ENCODE results near the gene CLEC2D.
"Not testable (repeated sequence)": the region's sequence is repeated elsewhere in the genome, so short reads cannot be mapped to it uniquely, and the experiment has no call there.

CLEC2D gene

GRCh38 chr12:9661720-9662119, 7.8 kb upstream of the CLEC2D start:
- no peak for DNase-seq

DNA sequence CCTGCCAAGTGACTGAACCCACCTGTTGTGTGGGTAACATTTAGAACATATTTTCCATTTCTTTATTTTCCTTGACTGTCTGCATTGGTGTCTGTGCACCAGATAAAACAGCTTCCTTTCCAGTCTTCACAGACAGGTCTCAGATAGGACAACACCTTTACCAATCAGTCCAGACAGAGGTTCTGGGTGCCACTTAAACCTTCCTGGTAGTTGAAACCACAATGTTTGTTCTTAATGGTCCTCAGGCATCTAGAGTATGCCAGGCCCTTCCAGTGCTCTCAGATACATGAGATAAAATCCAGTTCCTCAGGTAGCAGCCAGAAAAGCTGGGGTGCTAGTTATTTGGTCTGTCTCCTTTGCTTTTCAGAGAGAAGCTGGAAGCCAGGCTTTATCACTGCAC, 7.0 kb upstream of the CLEC2D start:
- no peak for DNase-seq

GRCh38 chr12:9667403-9668160, 1.9 kb upstream of the CLEC2D start:
- DNase-seq: no peak

- no peak for DNase-seq
Observed at GRCh38 chr12:9668161-9669018, 1.1 kb upstream of the CLEC2D start.

DNA sequence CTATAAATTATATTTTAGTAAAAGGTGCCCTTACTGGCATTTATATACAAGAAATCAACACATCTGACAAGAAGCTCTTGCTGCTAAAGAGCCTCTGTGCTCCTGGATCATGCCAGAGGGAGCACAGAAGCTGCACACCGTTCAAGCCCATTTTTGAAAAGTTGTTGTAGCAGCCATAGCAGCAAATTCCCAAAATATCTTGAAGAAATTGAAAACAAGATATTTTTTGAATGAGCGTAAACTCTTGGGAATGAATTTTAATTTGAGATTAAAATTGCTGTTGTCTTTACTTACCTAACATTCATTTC, 540 bp upstream of the CLEC2D start:
- no peak for DNase-seq

DNA sequence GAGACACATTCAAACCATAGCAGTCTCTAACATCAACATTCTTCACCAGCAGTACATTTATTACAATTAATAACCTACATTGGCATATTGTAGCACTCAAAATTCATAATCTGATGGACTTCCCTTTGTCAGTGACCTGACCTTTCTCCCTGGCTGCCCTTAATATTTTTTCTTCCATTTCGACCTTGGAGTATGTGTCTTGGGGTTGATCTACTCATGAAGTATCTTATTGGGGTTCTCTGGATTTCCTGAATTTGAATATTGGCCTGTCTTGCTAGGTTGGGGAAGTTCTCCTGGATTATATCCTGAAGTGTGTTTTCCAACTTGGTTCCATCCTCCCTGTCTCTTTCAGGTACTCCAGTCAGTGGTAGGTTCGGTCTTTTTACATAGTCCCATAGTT, 2.8 kb downstream of the CLEC2D start:
- not testable (repeated sequence) for DNase-seq

GRCh38 chr12:9673404-9674225, 4.1 kb downstream of the CLEC2D start:
- DNase-seq: no peak

DNA sequence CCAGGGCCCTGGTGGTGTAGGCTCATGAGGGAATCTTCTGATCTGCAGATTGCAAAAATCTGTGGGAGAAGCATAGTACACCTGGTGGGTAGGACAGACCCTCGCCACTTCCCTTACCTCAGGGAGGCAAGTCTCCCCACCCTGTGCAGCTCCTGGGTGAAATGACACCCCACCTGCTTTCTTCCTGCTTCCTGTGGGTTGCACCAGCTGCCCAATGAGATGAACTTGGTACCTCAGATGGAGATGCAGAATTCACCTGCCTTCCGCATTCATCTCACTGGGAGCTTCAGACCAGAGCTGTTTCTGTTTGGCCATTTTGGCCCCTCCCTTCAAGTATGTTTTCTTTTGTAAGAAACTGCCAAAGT, 4.7 kb downstream of the CLEC2D start:
- no peak for DNase-seq

DNA sequence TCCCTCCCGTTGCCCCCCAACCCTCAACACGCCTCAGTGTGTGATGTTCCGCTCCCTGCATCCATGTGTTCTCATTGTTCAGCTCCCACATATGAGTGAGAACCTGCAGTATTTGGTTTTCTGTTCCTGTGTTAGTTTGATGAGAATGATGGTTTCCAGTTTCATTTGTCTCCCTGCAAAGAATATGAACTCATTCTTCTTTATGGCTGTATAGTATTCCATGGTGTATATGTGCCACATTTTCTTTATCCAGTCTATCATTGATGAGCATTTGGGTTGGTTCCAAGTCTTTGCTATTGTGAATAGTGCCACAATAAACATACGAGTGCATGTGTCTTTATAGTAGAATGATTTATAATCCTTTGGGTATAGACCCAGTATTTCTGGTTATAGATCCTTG, 13.0 kb downstream of the CLEC2D start:
- DNase-seq: not testable (repeated sequence)

DNA sequence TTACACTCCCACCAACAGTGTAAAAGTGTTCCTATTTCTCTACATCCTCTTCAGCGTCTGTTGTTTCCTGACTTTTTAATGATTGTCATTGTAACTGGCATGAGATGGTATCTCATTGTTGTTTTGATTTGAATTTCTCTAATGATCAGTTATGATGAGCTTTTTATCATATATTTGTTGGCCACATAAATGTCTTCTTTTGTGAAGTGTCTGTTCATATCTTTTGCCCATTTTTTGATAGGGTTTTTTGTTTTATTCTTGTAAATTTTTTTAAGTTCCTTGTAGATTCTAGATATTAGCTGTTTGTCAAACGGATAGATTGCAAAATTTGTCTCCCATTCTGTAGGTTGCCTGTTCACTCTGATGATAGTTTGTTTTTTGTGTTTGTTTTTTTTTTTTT, 13.4 kb downstream of the CLEC2D start:
- DNase-seq: not testable (repeated sequence)

DNA sequence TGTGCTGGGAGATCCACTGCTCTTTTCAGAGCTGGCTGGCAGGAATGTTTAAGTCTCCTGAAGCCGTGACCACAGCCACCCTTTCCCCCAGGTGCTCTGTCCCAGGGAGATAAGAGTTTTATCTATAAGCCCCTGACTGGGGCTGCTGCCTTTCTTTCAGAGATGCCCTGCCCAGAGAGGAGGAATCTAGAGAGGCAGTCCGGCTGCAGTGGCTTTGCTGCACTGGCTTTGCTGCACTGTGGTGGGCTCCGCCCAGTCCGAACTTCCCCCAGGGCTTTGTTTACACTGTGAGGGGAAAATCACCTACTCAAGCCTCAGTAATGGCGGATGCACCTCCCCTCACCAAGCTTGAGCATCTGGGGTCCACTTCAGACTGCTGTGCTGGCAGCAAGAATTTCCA, 15.9 kb downstream of the CLEC2D start:
- not testable (repeated sequence) for DNase-seq

GRCh38 chr12:9685915-9686314, 16.4 kb downstream of the CLEC2D start:
- DNase-seq: no peak

- no peak for DNase-seq
Observed at GRCh38 chr12:9687228-9687627, 17.7 kb downstream of the CLEC2D start.

DNA sequence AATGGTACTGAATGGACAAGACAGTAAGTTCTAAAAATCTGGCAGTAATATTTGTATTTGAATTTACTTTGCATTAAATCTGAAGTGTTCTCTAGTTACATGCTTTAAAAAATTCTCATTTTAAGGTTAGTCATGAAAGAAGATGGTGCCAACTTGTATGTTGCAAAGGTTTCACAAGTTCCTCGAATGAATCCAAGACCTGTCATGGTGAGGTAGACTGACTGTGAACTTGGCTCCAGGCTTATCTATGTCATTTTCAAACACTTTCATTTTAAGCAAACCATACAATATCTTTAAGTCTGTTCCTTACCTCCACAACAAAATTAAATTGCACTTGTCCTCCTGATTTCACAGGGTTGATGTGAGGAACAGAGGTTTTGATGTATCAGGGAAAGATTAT, 23.4 kb downstream of the CLEC2D start:
- DNase-seq: no peak

- DNase-seq: no peak
Observed at GRCh38 chr12:9694241-9694640, 24.7 kb downstream of the CLEC2D start.

DNA sequence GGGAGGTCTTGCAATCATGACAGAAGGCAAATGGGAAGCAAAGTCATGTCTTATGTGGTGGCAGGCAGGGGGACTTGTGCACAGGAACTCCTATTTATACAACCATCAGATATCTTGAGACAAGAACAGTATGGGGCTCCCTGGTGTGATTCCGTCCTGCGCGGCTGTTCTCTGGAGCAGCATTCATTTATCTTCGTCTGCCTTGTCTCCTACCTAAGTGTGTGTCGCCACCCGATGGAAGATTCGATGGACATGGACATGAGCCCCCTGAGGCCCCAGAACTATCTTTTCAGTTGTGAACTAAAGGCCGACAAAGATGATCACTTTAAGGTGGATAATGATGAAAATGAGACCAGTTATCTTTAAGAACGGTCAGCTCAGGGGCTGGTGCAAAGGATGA, 25.6 kb downstream of the CLEC2D start:
- not testable (repeated sequence) for DNase-seq

- DNase-seq: not testable (repeated sequence)
Observed at GRCh38 chr12:9695661-9696060, 26.1 kb downstream of the CLEC2D start.

DNA sequence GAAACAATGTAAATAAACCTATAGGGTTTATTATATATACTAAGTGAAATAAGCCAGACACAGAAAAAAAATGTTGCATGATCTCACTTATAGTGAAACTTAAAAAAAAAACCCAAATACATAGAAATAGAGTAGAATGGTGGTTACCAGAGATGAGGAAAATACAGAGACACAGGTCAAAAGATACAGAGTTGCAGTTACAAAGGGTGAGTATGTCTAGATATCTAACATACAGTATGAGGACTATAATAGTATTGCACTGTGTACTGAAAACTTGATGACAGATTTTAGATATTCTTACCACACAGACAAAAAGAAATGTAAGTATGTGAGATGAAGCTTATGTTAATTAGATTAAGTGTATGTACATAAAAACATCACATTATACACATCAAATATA, 28.1 kb downstream of the CLEC2D start:
- DNase-seq: no peak

DNA sequence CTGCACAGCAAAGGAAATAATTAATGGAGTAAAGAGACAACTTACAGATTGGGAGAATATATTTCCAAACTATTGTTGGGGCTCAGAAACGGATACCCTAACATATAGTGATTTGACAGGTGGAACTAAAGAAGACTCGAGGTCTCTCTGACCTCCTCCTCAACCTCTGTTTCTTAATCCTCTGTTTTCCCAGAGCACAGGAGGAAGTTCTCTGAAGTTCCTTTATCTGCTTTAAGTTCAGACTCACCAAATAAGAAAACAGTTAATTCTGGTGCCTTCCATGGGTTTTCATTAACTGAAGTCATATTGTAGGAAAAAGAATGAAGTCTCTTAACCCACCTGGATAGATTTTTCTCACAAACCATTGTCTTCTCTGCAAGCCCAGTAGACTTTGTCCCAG, 29.2 kb downstream of the CLEC2D start:
- no peak for DNase-seq

DNA sequence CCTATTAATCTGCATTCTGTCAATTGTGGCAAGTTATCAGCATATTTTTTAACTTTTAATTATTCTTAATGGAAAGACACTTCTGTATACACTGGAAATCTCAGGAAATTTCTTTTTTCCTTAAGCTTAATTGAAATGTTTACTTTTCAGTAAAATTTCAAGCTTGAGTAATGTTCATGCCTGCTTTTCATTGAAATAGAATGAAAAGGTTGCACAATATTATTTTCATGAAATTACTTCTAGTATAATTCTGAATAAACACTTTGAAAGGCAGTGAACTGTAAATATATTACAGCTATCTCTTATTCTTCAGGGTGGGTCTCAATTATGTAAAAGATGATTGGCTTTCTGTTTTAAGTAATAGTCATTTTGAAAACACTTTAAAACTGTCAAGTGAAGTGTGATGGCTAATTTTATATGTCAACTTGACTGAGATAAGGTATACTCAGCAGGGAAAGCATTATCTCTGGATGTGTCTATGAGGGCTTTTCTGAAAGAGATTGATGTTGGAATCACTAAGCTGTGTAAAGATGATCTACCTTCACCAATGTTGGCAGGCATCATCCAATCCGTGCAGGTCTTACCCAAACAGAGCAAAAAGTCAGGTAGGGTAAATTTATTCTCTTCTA, 29.9 kb downstream of the CLEC2D start:
- DNase-seq: no peak

GRCh38 chr12:9699898-9700605, 30.5 kb downstream of the CLEC2D start:
- DNase-seq: no peak

GRCh38 chr12:9700606-9700956, 31.1 kb downstream of the CLEC2D start:
- no peak for DNase-seq

Data from NCI-H2171 (cell line).